ENCODE data around the gene ZNF57. TPM values are rescaled to one million over a fixed set of nuclear protein-coding genes. Genes with fewer than 3 reads are reported as not detected.
A peak's percentile ranks its signal among the peaks of the same experiment; 100 is the strongest.

Gene ZNF57
- total and polyA plus RNA-seq, 9 of the 15 experiments (the other 6 are each of a cell fraction or from before 2014, with no cell fraction given), result 3.9 to 13.5 (median 7.8) TPM

GRCh38 chr19:2922987-2923386 is 22.3 kb downstream of the ZNF57 start:
- H3K79me2 ChIP-seq (ENCODE audit: control insufficient read depth, insufficient read depth, low read length), result no peaks in the 10 kb centered on the region
- no peaks in the 10 kb centered on the region for H4K20me1 ChIP-seq (replicated peaks; ENCODE audit: control insufficient read depth, insufficient read depth, low read length)
- H3K9me1 ChIP-seq (ENCODE audit: control insufficient read depth, insufficient read depth, low read length), result no peaks in the 10 kb centered on the region
- H3K4me2 ChIP-seq (ENCODE audit: insufficient read depth, low read length), result no peak overlapping the region
- ChIA-PET POLR2A (interaction anchor here (0.6 to 0.7 kb wide), 2 partner anchors 46 to 1534 kb away, joined by 3 read pairs; no protein-coding TSS in a partner anchor), CTCF (ENCODE audit: low intra/inter-chr PET ratio) (no interaction called here)
- H3K36me3 ChIP-seq (ENCODE audit: control insufficient read depth, insufficient read depth, low read length), result peaks cover 11% of the 10 kb centered on the region
- H3K4me3 ChIP-seq, result no peak overlapping the region
- peaks cover 3% of the 10 kb centered on the region for H3K9me3 ChIP-seq (replicated peaks; ENCODE audit: control insufficient read depth, insufficient read depth, low read depth, low read length)
- no peaks in the 10 kb centered on the region for H3K27me3 ChIP-seq (ENCODE audit: control insufficient read depth in 2 of 2, insufficient read depth in 2 of 2, low read length in 2 of 2)
- intact Hi-C loops (cut with micrococcal nuclease), result no loop called here
- no peak overlapping the region for H3K27ac ChIP-seq (ENCODE audit: extremely low read depth, low read depth, low read length)
- FAIRE-seq (peak; percentile 23), ATAC-seq (peak; percentile 88), DNase-seq (ENCODE audit: extremely low read depth in 1 of 4, low spot score in 3 of 4) (peak in 3 of 4 experiments; percentile 29 to 41 (median 36))
- no TSS peak for BruUV-seq (replicated peaks)
- no peak overlapping the region for H3K9ac ChIP-seq (ENCODE audit: insufficient read depth in 1 of 2, low read depth in 2 of 2, low read length in 2 of 2)
- 32% methylated on average over 5 of the region's 5 CpGs for WGBS (ENCODE audit: insufficient coverage, low coverage, missing lambda C conversion rate)
- no peak overlapping the region for H2AFZ ChIP-seq (ENCODE audit: low read depth, low read length)
- no peaks in the 10 kb centered on the region; a peak in 1 of 5 replicates for H3K4me1 ChIP-seq (replicated peaks in 1 of 2; ENCODE audit: control insufficient read depth in 2 of 2, insufficient read depth in 2 of 2, low read length in 2 of 2)
- in situ Hi-C loops (cut with MboI), result no loop called here
- TF ChIP-seq DPF2 (IDR thresholded peaks at IDR 0.05) (no peak), PHB (CRISPR knock-in tag; IDR thresholded peaks at IDR 0.05) (no peak), E2F6 (IDR thresholded peaks at IDR 0.05; ENCODE audit: borderline replicate concordance in 1 of 2, extremely low read depth in 1 of 2, insufficient read depth in 1 of 2, insufficient read length in 1 of 2, low read depth in 1 of 2, low read length in 1 of 2, poor library complexity in 1 of 2, severe bottlenecking in 1 of 2) (peak in 1 of 2 experiments; percentile 37), ZNF584 (CRISPR knock-in tag; IDR thresholded peaks at IDR 0.05; ENCODE audit: low read depth) (no peak), EGR1 (conservative IDR thresholded peaks at IDR 0.05) (no peak), SMC3 (conservative IDR thresholded peaks at IDR 0.05; ENCODE audit: insufficient read depth, low read depth, low read length) (no peak), ZNF766 (CRISPR knock-in tag; conservative IDR thresholded peaks at IDR 0.05) (no peak), HMBOX1 (IDR thresholded peaks at IDR 0.05) (peak; percentile 13; the same call in 1 of the 2 replicates), U2AF1 (optimal IDR thresholded peaks at IDR 0.05; ENCODE audit: low read depth, low read length) (no peak), RFX1 (IDR thresholded peaks at IDR 0.05) (peak; percentile 65; the same call in 1 of the 2 replicates), TEAD2 (tag; IDR thresholded peaks at IDR 0.05) (no peak), ETV1 (tag; conservative IDR thresholded peaks at IDR 0.05; ENCODE audit: low read depth) (no peak), ZBTB1 (CRISPR knock-in tag; IDR thresholded peaks at IDR 0.05; ENCODE audit: borderline replicate concordance, low read depth) (no peak), CEBPG (CRISPR knock-in tag; IDR thresholded peaks at IDR 0.05) (peak; percentile 66), CEBPG (tag; conservative IDR thresholded peaks at IDR 0.05 in 1 of 2, IDR thresholded peaks at IDR 0.05 in 1 of 2) (peak; percentile 51 to 63; a peak in 3 of 4 replicates), TRIM24 (IDR thresholded peaks at IDR 0.05) (0 out of 4 replicates have a peak, but pooled peaks of 1 of the 2 experiments have one; percentile 34)
- TF ChIP-seq, protein P1, sequence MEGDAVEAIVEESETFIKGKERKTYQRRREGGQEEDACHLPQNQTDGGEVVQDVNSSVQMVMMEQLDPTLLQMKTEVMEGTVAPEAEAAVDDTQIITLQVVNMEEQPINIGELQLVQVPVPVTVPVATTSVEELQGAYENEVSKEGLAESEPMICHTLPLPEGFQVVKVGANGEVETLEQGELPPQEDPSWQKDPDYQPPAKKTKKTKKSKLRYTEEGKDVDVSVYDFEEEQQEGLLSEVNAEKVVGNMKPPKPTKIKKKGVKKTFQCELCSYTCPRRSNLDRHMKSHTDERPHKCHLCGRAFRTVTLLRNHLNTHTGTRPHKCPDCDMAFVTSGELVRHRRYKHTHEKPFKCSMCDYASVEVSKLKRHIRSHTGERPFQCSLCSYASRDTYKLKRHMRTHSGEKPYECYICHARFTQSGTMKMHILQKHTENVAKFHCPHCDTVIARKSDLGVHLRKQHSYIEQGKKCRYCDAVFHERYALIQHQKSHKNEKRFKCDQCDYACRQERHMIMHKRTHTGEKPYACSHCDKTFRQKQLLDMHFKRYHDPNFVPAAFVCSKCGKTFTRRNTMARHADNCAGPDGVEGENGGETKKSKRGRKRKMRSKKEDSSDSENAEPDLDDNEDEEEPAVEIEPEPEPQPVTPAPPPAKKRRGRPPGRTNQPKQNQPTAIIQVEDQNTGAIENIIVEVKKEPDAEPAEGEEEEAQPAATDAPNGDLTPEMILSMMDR (IDR thresholded peaks at IDR 0.05 in 2 of 3, conservative IDR thresholded peaks at IDR 0.05 in 1 of 3; ENCODE audit: insufficient read depth in 2 of 3, low read depth in 1 of 3, low read length in 3 of 3), result peak in 1 of 3 experiments; percentile 17; a peak in 1 of 6 replicates
- TF ChIP-seq, protein P2, sequence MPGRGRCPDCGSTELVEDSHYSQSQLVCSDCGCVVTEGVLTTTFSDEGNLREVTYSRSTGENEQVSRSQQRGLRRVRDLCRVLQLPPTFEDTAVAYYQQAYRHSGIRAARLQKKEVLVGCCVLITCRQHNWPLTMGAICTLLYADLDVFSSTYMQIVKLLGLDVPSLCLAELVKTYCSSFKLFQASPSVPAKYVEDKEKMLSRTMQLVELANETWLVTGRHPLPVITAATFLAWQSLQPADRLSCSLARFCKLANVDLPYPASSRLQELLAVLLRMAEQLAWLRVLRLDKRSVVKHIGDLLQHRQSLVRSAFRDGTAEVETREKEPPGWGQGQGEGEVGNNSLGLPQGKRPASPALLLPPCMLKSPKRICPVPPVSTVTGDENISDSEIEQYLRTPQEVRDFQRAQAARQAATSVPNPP (IDR thresholded peaks at IDR 0.05; ENCODE audit: borderline replicate concordance, insufficient read depth, insufficient read length), result no peak

Measured in K562 (cell line).